ENCODE data around the gene FHIT.

- no peak for TF ChIP-seq CTCF (IDR thresholded peaks at IDR 0.05)
- TF ChIP-seq POLR2A (IDR thresholded peaks at IDR 0.05) = no peak
- TF ChIP-seq EP300 (IDR thresholded peaks at IDR 0.05; ENCODE audit: low read depth) = no peak
- TF ChIP-seq POLR2AphosphoS5 (IDR thresholded peaks at IDR 0.05) = no peak
Observed at GRCh38 chr3:59764171-59764570, 1487.1 kb downstream of the FHIT start.

Measured in transverse colon (tissue), 4 donors.